ENCODE data around the gene RAX.

The RAX gene

DNA sequence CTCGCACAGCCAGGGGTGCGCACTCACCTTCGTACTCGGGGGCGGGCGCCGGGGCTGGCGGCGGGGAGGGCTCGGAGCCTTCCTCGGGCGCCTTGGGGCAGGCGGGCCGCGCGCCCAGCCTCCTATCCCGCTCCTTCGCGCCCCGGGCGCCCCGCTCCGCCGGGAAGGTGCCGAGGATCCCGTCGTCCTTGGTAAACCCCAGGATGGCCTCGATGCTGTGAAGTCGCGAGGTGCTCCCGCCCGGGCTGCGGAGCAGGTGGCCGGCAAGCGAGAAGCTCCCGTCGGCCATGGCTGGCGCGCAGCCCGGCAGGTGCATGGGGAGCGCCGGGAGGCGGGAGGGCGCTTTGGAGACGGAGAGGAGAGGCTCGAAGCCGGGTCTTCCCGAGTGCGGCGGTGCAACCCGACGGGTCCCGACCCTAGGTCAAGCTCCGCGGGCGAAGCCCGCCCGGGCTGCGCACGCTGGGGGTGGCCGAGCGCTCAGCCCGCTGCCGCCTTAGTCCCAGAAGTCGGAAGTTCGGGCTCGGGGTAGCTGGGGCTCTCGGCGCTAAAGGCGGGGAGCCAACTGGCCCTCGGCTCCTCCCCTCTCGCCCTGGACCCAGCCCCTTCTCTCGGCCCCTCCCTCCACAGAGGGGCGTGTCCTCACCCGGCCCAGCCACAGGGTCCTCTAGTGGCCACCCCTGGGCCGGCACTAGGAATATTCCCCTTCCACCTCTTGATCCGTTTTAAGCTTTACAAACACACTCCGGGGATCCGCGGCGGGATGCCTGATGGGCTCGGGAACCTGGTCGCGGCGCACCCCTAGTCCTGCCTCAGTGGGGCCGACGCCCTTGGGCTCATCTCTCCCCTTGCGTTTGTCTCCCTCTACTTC lies at the start of gene RAX:
Gene RAX (minus strand): TSS at position 564 of the 868 bp plus-strand sequence. CDS start 248 bp downstream, at position 316.
- DNase-seq (ENCODE audit: extremely low read depth, low read depth) = no peak
- TF ChIP-seq, protein P1, sequence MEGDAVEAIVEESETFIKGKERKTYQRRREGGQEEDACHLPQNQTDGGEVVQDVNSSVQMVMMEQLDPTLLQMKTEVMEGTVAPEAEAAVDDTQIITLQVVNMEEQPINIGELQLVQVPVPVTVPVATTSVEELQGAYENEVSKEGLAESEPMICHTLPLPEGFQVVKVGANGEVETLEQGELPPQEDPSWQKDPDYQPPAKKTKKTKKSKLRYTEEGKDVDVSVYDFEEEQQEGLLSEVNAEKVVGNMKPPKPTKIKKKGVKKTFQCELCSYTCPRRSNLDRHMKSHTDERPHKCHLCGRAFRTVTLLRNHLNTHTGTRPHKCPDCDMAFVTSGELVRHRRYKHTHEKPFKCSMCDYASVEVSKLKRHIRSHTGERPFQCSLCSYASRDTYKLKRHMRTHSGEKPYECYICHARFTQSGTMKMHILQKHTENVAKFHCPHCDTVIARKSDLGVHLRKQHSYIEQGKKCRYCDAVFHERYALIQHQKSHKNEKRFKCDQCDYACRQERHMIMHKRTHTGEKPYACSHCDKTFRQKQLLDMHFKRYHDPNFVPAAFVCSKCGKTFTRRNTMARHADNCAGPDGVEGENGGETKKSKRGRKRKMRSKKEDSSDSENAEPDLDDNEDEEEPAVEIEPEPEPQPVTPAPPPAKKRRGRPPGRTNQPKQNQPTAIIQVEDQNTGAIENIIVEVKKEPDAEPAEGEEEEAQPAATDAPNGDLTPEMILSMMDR (IDR thresholded peaks at IDR 0.05; ENCODE audit: low read depth, low read length) = peak; percentile 8

DNA sequence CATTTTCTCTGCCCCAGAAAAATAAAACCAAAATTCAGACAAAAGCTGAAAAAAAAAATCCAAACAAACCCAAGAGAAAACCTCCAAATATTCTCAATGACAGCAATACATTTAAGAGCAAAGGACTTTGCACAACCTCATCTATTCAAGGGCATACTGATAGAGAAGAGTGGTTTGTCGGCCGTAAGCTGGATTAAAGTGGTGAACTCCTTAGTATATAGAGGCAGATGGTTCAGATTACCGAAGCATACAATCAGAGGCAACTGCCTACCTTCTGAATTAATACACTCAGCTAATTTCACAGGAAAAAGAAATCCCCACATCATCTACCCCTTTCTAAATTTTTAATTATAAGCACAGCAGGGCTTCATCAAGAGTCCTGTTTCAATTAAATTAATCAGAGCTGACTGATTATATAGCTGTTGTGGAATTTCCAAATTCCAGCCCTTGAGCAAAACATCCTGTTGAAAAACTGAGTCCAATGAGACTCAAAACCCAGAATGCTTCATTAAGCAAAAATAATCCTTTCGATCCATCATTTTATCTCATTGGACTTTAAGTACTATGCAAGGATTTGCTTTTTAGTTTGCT lies 45.3 kb upstream of the RAX start, which contains the start of gene CPLX4:
Gene CPLX4 (minus strand): TSS at position 190 of the 591 bp plus-strand sequence. CDS start 187 bp downstream, at position 3.
- no peak for DNase-seq (ENCODE audit: extremely low read depth, low read depth)
- TF ChIP-seq, protein P1 (IDR thresholded peaks at IDR 0.05; ENCODE audit: low read depth, low read length) = no peak

DNA sequence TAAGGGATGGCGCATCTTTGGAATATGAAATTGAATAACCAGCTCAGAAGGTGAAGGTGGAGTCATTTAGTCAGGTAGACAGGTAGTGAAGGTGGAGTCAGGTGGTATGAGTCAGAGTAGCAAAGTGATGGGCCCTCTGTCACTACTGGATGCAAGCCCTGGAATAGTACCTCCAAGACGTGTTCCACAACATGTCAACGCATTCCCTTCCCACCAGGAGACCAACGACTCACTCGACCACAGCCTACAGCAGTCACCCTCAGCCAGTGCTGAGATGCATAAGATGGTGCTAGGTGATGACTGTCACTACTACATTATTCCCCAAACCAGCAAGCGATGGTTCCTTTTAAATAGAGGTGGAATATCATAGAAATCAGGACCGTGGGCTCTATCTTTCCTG lies 38.4 kb upstream of the RAX start:
- TF ChIP-seq, protein P1 (IDR thresholded peaks at IDR 0.05; ENCODE audit: low read depth, low read length) = no peak
- no peak for DNase-seq (ENCODE audit: extremely low read depth, low read depth)

DNA sequence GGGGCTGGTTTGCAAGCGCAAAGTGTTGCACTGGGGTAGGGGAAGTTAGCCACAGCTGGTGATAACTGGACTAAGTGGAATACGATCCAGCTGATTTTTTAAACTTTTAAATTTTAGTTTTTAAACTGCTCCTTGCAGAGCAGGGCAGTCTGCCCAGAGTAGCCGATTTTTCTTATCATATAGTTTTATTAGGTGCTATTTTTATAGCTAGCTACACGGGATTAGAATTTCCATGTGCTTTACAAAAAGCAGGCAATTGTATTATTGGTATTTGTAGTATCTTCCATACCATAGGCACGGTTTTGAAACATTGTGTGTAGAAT lies 35.6 kb upstream of the RAX start:
- DNase-seq (ENCODE audit: extremely low read depth, low read depth) = no peak
- TF ChIP-seq, protein P1 (IDR thresholded peaks at IDR 0.05; ENCODE audit: low read depth, low read length) = no peak

GRCh38 chr18:59308248-59308937 lies 35.1 kb upstream of the RAX start:
- TF ChIP-seq, protein P1 (IDR thresholded peaks at IDR 0.05; ENCODE audit: low read depth, low read length) = peak; percentile 63
- DNase-seq (ENCODE audit: extremely low read depth, low read depth) = peak; percentile 19

DNA sequence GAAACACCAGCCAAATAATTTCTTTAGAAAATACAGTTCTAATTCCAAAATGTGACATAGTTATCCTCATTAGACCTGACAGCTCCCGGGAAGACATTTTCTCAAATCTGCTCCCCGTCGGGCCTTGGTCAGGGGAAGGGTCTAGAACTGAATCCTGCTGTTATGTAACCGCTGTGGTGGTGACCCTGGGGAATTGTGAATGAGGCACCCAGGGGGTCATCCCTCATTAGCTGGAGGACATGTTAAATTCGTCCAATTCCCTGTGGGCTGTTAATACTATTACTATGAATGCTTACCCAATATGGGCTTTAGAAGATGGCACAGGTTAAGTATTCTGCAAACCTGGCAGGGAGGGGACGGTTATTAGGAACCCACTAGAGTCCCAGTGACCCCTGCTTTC lies 33.4 kb upstream of the RAX start:
- TF ChIP-seq, protein P1 (IDR thresholded peaks at IDR 0.05; ENCODE audit: low read depth, low read length) = no peak
- no peak for DNase-seq (ENCODE audit: extremely low read depth, low read depth)

GRCh38 chr18:59305295-59305694 lies 32.0 kb upstream of the RAX start:
- TF ChIP-seq, protein P1 (IDR thresholded peaks at IDR 0.05; ENCODE audit: low read depth, low read length) = no peak
- DNase-seq (ENCODE audit: extremely low read depth, low read depth) = no peak
